H4 (cell line): ENCODE results near the gene CD79B. TPM values are rescaled to one million over a fixed set of nuclear protein-coding genes. Genes with fewer than 3 reads are reported as not detected.
"Not testable (repeated sequence)": the region's sequence is repeated elsewhere in the genome, so short reads cannot be mapped to it uniquely, and the experiment has no call there.

Experiments used
- DNase-seq: peaks from one replicate; pipeline ENCODE4 v3.0.0-alpha.2; 2015; ENCODE audit warnings: low spot score
- total RNA-seq: library from RNA; depleted of rRNA; stranded (reverse); fragments of >200 nt; shearing (Covaris generic); gene quantifications from 2 replicates; pipeline ENCODE4 v1.2.3, GENCODE V29; 2014

The CD79B gene
- total RNA-seq, 1 experiment from 2014 or later = not detected

GRCh38 chr17:63911041-63911635 is 21.0 kb downstream of the CD79B start, which contains the start of gene CSHL1:
Gene CSHL1 (minus strand): TSS chr17:63911258. CDS start chr17:63911196, 62 bp downstream.
- no peak for DNase-seq

DNA sequence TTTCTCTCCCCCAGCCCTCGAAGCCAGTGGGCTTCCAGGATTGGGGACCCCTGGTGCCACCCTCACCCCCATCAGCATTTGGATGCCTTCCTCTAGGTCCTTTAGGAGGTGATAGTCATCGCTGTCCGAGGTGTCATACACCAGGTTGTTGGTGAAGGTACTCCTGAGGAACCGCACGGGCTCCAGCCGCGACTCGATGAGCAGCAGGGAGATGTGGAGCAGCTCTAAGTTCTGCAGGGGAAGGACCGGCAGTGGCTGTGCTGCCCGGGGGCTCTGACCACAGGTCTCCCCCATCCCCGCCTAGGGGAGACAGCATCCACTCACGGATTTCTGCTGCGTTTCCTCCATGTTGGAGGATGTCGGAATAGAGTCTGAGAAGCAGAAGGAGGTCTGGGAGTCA is 22.0 kb downstream of the CD79B start:
- no peak for DNase-seq

- not testable (repeated sequence) for DNase-seq
Measured at GRCh38 chr17:63909586-63909985, 22.5 kb downstream of the CD79B start.

- DNase-seq = not testable (repeated sequence)
Measured at GRCh38 chr17:63907161-63907778, 24.9 kb downstream of the CD79B start.

GRCh38 chr17:63904796-63905195 is 27.3 kb downstream of the CD79B start:
- DNase-seq = not testable (repeated sequence)

DNA sequence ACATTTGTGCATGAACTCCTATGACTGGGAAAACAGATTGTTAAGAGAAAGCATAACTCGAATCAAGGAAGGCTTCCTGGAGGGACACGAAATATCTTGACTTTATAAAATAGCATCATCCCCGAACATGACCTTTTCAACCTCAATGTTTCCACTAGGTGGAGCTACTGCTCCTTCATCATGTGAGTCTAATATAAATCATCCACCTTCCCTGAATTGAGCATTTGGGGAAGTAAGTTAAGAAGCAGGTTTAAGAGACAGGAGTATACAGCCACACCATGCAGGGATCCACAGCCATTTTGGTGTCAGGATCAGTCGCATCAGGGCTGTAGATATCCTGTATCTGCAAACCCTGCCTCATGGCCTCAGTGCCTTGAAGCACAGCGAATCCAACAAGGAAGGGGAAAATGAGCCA is 28.3 kb downstream of the CD79B start:
- DNase-seq = not testable (repeated sequence)

GRCh38 chr17:63901971-63902370 is 30.2 kb downstream of the CD79B start:
- DNase-seq = not testable (repeated sequence)

GRCh38 chr17:63898899-63899798 is 33.0 kb downstream of the CD79B start:
- not testable (repeated sequence) for DNase-seq

GRCh38 chr17:63896524-63897354 is 35.4 kb downstream of the CD79B start, which contains the start of gene CSH1:
Gene CSH1 (minus strand): TSS chr17:63896574. CDS start chr17:63896511, 63 bp downstream.
- DNase-seq = not testable (repeated sequence)

DNA sequence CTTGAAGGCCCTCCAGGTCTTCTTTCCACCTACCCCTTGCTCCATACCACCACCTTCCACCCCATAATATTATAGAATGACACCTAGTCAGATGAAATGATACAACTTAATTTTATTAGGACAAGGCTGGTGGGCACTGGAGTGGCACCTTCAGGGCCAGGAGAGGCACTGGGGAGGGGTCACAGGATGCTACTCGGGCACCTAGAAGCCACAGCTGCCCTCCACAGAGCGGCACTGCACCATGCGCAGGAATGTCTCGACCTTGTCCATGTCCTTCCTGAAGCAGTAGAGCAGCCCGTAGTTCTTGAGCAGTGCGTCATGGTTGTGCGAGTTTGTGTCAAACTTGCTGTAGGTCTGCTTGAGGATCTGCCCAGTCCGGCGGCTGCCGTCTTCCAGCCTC is 37.3 kb downstream of the CD79B start:
- DNase-seq = not testable (repeated sequence)

DNA sequence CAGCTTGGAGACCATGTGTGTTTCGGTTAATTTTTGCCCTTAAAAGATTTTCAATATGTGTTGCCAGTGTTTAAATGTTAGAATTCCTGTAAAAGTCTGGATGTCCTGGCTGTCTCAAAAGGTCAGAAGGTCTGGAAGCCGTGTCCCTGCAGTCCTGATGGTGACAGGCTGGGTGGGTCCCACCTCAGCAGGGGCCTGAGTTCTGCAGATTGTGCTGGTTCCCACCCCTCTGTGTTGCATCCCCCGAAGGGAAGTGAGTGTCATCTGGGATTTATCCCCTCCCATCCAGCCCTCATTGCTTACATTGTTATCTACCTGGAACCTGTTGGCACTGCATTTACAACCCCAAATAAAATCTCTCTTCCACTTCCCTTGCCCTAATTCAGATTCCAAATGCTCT is 38.1 kb downstream of the CD79B start:
- not testable (repeated sequence) for DNase-seq

- not testable (repeated sequence) for DNase-seq
Measured at GRCh38 chr17:63892316-63893037, 39.7 kb downstream of the CD79B start.

GRCh38 chr17:63889026-63889848 is 42.9 kb downstream of the CD79B start:
- DNase-seq = peak; percentile 53

GRCh38 chr17:63885119-63885518 is 47.0 kb downstream of the CD79B start:
- DNase-seq = not testable (repeated sequence)

DNA sequence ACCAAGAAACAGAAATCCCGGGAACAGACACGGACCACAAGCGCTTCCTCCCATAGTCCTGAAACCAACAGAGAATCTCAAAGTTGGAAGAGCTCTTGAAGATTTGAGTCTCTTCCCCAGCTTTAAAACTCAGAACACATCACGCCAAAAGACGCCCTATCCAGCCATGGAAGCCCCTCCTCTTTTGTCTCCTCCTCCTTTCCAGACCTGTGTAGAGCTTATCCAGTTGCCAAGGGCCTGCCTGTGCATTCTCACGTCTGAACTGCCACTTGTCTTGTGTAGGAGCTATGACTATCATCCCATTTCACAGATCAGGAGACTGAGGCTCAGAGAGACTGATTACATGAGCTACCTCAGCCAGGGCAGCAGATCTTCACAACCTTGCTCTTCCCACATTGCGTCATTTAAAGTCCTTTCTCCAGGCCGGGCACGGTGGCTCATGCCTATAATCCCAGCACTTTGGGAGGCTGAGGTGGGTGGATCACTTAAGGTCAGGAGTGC is 49.5 kb downstream of the CD79B start:
- not testable (repeated sequence) for DNase-seq

- DNase-seq = peak; percentile 44
Measured at GRCh38 chr17:63881935-63882601, 50.1 kb downstream of the CD79B start, which contains the start of gene GH2. Gene GH2 (minus strand): TSS chr17:63881944. CDS start chr17:63881801, 143 bp downstream.

DNA sequence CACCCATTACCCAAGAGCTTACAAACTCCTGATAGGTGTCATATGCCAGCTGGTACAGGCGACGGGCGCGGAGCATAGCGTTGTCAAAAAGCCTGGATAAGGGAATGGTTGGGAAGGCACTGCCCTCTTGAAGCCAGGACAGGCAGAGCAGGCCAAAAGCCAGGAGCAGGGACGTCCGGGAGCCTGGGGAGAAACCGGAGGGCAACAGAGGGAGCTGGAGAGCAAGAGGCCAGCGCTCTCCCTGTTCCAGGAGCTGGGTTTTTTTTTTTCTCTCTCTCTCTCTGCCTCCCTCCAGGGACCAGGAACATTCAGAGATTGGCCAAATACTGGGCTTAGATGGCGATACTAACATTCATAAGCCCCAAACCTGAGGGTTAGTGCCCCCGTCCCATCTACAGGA is 50.8 kb downstream of the CD79B start:
- DNase-seq = not testable (repeated sequence)

GRCh38 chr17:63880706-63881105 is 51.4 kb downstream of the CD79B start:
- DNase-seq = no peak
